ENCODE data around the gene LRRC8C. TPM values are rescaled to one million over a fixed set of nuclear protein-coding genes. Genes with fewer than 3 reads are reported as not detected.

The LRRC8C gene
- total and polyA plus RNA-seq, 11 donors = 3.2 to 16.3 (median 9.2) TPM

- Histone ChIP-seq H3K4me3 (no peak overlapping the region), H3K36me3 (peaks cover 0 to 44% (median 27%) of the 10 kb centered on the region in 9 donors), H3K27me3 (no peaks in the 10 kb centered on the region), H3K27ac (no peak overlapping the region), H3K4me1 (peaks cover 0 to 30% (median 3%) of the 10 kb centered on the region in 12 donors), H3K9me3 (no peaks in the 10 kb centered on the region)
- intact Hi-C loops (cut with DNase I) = loop anchor here in 1 of 10 donors (1.0 kb wide), 1 partner anchor 9 kb away; no protein-coding TSS in a partner anchor
- DNase-seq (no peak), ATAC-seq (no peak)
- TF ChIP-seq POLR2A (IDR thresholded peaks at IDR 0.05) (no peak), CTCF (IDR thresholded peaks at IDR 0.05) (no peak)
- 87 to 89% (median 87%) methylated on average over 5 of the region's 5 CpGs for WGBS, 4 donors
These were observed 78.3 kb downstream of the LRRC8C start for GRCh38 chr1:89711140-89711778.

GRCh38 chr1:89712420-89712819, 79.5 kb downstream of the LRRC8C start:
- peaks cover 0 to 44% (median 27%) of the 10 kb centered on the region in 9 donors for H3K36me3 ChIP-seq
- no peaks in the 10 kb centered on the region for H3K27me3 ChIP-seq
- H3K9me3 ChIP-seq = no peaks in the 10 kb centered on the region
- H3K4me1 ChIP-seq = peaks cover 0 to 29% (median 6%) of the 10 kb centered on the region in 12 donors
- no peak for TF ChIP-seq POLR2A (IDR thresholded peaks at IDR 0.05)
- no peak for TF ChIP-seq CTCF (IDR thresholded peaks at IDR 0.05)
- DNase-seq (no peak), ATAC-seq (no peak)
- H3K27ac ChIP-seq = no peak overlapping the region
- WGBS, 4 donors = 91 to 95% (median 94%) methylated on average over 3 of the region's 3 CpGs
- no peak overlapping the region for H3K4me3 ChIP-seq
- intact Hi-C loops (cut with DNase I) = no loop called here

- H3K27me3 ChIP-seq = no peaks in the 10 kb centered on the region
- intact Hi-C loops (cut with DNase I) = no loop called here
- DNase-seq (no peak), ATAC-seq (no peak)
- H3K36me3 ChIP-seq = peaks cover 0 to 41% (median 25%) of the 10 kb centered on the region in 9 donors
- no peak overlapping the region for H3K4me3 ChIP-seq
- no peaks in the 10 kb centered on the region for H3K9me3 ChIP-seq
- WGBS, 4 donors = 97% methylated on average over 1 of the region's 1 CpG
- H3K27ac ChIP-seq = no peak overlapping the region
- peaks cover 3 to 42% (median 18%) of the 10 kb centered on the region in 12 donors for H3K4me1 ChIP-seq
- TF ChIP-seq POLR2A (IDR thresholded peaks at IDR 0.05) (no peak), CTCF (IDR thresholded peaks at IDR 0.05) (no peak)
These were observed 82.8 kb downstream of the LRRC8C start for GRCh38 chr1:89715677-89716076.

GRCh38 chr1:89719502-89720306, 86.8 kb downstream of the LRRC8C start:
- H3K27me3 ChIP-seq = no peaks in the 10 kb centered on the region
- 35 to 42% (median 41%) methylated on average over 5 of the region's 5 CpGs for WGBS, 4 donors
- intact Hi-C loops (cut with DNase I) = loop anchor here in 5 of 10 donors (5.0 kb wide), 3 partner anchors 38 to 87 kb away; partner anchors contain the start of gene LRRC8C (in 2 of the 5)
- ATAC-seq = no peak
- H3K27ac ChIP-seq = peak overlapping the region in 8 of 12 donors; percentile 2 to 81 (median 26)
- peaks cover 3 to 79% (median 33%) of the 10 kb centered on the region in 12 donors for H3K4me1 ChIP-seq
- TF ChIP-seq CTCF (IDR thresholded peaks at IDR 0.05) (no peak), POLR2A (IDR thresholded peaks at IDR 0.05) (no peak)
- no peak for DNase-seq
- H3K4me3 ChIP-seq = peak overlapping the region in 1 of 12 donors; percentile 2
- peaks cover 0 to 4% (median 0%) of the 10 kb centered on the region in 12 donors for H3K9me3 ChIP-seq
- peaks cover 0 to 13% (median 0%) of the 10 kb centered on the region in 9 donors for H3K36me3 ChIP-seq

Measured in heart left ventricle (tissue), 16 donors.